ENCODE data around the gene OLA1.

Gene OLA1

DNA sequence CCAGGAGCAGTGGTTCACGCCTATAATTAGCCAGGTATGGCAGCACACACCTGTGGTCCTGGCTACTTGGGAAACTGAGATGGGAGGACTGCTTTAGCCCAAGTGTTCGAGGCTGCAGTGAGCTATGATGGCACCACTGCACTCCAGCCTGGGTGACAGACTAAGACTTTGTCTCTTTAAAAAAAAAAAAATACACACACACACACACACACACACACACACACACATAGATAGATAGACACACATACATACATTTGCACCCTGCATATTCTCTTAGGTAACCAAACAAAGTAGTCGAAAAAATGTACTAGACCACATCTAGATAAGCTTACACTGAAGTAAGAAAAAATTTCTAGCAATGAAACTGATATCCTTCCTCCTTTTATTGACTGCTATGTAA lies 86.8 kb downstream of the OLA1 start:
- H3K4me3 ChIP-seq (ENCODE audit: low read length), result no peak overlapping the region
- no peaks in the 10 kb centered on the region for H3K36me3 ChIP-seq (ENCODE audit: control insufficient read depth, insufficient read depth, low read length)
- no CpG with 5 or more reads among the region's 3 CpGs for WGBS (ENCODE audit: insufficient coverage, insufficient read length)
- H3K9me3 ChIP-seq (ENCODE audit: control insufficient read depth, insufficient read depth, low read length), result no peaks in the 10 kb centered on the region
- H3K27ac ChIP-seq (ENCODE audit: low read length), result no peak overlapping the region
- H3K4me1 ChIP-seq (ENCODE audit: control insufficient read depth, insufficient read depth, low read length), result no peaks in the 10 kb centered on the region
- H3K27me3 ChIP-seq (ENCODE audit: control insufficient read depth, insufficient read depth, low read length), result no peaks in the 10 kb centered on the region
- no peak for DNase-seq (ENCODE audit: low read depth, low spot score)

DNA sequence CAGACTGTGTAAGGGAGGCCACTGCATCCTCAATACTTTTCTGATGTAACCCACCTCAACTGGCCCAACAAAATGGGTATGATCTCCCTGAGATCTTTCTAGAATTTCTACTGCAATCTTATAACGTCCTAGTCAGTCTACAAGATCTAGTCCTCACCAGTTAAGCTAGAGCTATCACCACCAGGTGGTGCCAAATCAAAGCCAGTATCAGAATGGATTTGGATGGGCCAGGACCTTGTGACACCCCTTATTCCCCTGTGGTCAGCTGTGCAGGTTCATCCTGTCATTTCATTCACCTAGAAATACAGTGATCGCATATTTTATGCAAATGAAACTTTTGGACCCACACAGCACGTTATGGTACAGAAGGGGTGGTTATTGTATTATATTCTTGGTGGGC lies 90.3 kb downstream of the OLA1 start:
- no peak for DNase-seq (ENCODE audit: low read depth, low spot score)
- H3K36me3 ChIP-seq (ENCODE audit: control insufficient read depth, insufficient read depth, low read length), result no peaks in the 10 kb centered on the region
- H3K9me3 ChIP-seq (ENCODE audit: control insufficient read depth, insufficient read depth, low read length), result no peaks in the 10 kb centered on the region
- WGBS (ENCODE audit: insufficient coverage, insufficient read length), result no CpG with 5 or more reads among the region's 3 CpGs
- H3K27ac ChIP-seq (ENCODE audit: low read length), result no peak overlapping the region
- H3K27me3 ChIP-seq (ENCODE audit: control insufficient read depth, insufficient read depth, low read length), result no peaks in the 10 kb centered on the region
- H3K4me1 ChIP-seq (ENCODE audit: control insufficient read depth, insufficient read depth, low read length), result no peaks in the 10 kb centered on the region
- no peak overlapping the region for H3K4me3 ChIP-seq (ENCODE audit: low read length)

DNA sequence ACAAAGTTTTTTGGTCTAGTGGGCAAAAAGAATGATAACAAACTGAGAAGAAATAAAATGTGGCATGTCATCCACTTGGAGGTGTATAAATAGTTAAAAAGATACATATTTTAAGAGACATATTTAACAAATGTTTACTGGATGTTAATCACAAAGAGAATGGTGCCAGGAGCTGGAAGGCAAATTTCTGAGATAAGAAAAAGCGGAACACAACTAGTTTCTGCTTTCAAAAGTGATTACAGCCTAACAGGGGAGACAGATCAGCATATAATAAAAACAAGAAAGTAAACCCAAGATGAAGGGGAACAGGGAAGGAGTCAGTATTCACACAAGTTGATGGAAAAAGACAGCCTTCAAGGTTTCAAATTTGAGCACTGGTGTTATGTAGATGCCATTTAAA lies 91.3 kb downstream of the OLA1 start:
- Histone ChIP-seq H3K4me3 (ENCODE audit: low read length) (no peak overlapping the region), H3K36me3 (ENCODE audit: control insufficient read depth, insufficient read depth, low read length) (no peaks in the 10 kb centered on the region), H3K4me1 (ENCODE audit: control insufficient read depth, insufficient read depth, low read length) (no peaks in the 10 kb centered on the region), H3K9me3 (ENCODE audit: control insufficient read depth, insufficient read depth, low read length) (no peaks in the 10 kb centered on the region), H3K27me3 (ENCODE audit: control insufficient read depth, insufficient read depth, low read length) (no peaks in the 10 kb centered on the region), H3K27ac (ENCODE audit: low read length) (no peak overlapping the region)
- DNase-seq (ENCODE audit: low read depth, low spot score), result no peak
- no CpG with 5 or more reads among the region's 1 CpG for WGBS (ENCODE audit: insufficient coverage, insufficient read length)

DNA sequence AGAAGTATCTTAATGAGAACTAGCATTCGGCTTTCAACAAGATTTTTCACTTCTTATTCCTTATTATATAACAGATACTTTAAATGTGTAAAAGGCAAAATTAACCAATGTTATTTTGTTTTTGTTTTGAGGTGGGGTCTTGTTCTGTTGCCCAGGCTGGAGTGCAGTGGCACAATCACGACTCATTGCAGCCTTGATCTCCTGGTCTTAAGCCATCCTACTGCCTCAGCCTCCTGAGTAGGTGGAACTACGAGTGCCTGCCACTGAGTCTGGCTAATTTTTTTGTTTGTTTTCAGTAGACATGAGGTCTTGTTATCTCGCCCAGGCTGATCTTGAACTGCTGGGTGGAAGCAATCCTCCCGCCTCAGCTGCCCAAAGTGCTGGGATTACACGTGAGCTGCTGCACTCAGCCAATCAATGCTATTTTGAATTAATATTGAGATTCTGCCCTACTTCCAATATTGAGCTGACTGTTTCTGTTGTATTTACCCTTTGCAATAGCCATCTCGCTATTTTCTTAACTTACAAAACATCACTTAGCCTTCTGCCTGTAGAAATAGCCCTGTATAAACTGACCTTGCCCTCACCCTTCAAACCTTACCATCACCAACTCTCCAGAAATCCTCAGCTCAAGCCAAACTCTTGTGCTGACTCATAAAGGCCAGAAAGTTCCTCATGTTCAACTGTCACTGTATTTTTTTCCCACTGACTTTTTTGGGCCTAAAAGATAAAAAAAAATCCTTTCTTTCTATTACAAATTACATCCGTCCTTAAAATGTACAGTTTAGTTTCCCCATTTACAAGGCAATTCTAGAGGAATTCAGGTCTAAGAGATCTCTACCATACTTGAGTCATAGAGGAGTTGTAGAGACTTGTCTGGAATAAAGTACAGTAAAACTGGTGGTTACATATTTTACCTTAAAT lies 94.3 kb downstream of the OLA1 start:
- H3K9me3 ChIP-seq (ENCODE audit: control insufficient read depth, insufficient read depth, low read length), result no peaks in the 10 kb centered on the region
- no peak overlapping the region for H3K27ac ChIP-seq (ENCODE audit: low read length)
- no peaks in the 10 kb centered on the region for H3K27me3 ChIP-seq (ENCODE audit: control insufficient read depth, insufficient read depth, low read length)
- no peaks in the 10 kb centered on the region for H3K4me1 ChIP-seq (ENCODE audit: control insufficient read depth, insufficient read depth, low read length)
- WGBS (ENCODE audit: insufficient coverage, insufficient read length), result no CpG with 5 or more reads among the region's 8 CpGs
- no peaks in the 10 kb centered on the region for H3K36me3 ChIP-seq (ENCODE audit: control insufficient read depth, insufficient read depth, low read length)
- DNase-seq (ENCODE audit: low read depth, low spot score), result no peak
- H3K4me3 ChIP-seq (ENCODE audit: low read length), result no peak overlapping the region

DNA sequence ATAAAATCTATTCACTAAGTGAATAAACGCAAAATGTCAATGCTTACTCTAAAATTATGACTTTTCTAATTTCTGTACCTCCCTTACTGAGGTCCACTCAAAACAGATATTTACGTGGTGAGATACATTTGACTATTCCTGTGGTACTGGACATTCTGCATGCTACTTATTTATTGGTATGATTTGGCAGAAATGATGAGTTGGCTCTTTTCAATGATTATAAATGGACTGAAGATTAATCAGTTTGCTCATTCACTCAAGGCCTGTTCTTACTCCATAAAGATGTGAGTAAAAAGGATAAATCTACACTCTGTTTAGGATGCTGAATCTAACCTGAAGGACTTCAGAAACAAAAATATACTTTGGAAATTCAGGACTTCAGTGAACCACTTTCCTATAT lies 98.8 kb downstream of the OLA1 start:
- no peak for DNase-seq (ENCODE audit: low read depth, low spot score)
- Histone ChIP-seq H3K4me3 (ENCODE audit: low read length) (no peak overlapping the region), H3K9me3 (ENCODE audit: control insufficient read depth, insufficient read depth, low read length) (no peaks in the 10 kb centered on the region), H3K27me3 (ENCODE audit: control insufficient read depth, insufficient read depth, low read length) (no peaks in the 10 kb centered on the region), H3K36me3 (ENCODE audit: control insufficient read depth, insufficient read depth, low read length) (no peaks in the 10 kb centered on the region), H3K4me1 (ENCODE audit: control insufficient read depth, insufficient read depth, low read length) (no peaks in the 10 kb centered on the region), H3K27ac (ENCODE audit: low read length) (no peak overlapping the region)
- no CpG with 5 or more reads among the region's 2 CpGs for WGBS (ENCODE audit: insufficient coverage, insufficient read length)

DNA sequence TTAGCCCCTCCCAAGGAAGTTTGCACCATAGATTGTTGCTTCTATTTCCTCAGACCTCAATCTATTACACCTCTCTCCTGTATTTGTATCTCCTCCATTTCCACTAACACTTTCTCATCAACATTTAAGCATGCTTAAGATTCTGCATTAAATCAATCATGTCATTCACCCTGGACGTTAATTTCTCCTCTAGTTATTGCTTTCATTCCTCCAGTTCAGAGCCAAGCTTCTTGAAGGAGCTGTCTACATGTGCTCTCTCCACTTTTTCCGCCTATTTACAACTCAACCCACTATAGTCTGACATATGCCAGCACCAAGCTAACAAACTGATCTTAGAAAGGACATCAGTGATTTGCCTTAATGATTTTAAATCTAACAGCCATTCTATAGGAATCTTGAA lies 99.5 kb downstream of the OLA1 start:
- WGBS (ENCODE audit: insufficient coverage, insufficient read length), result no CpG with 5 or more reads among the region's 2 CpGs
- no peak overlapping the region for H3K27ac ChIP-seq (ENCODE audit: low read length)
- no peak for DNase-seq (ENCODE audit: low read depth, low spot score)
- H3K27me3 ChIP-seq (ENCODE audit: control insufficient read depth, insufficient read depth, low read length), result no peaks in the 10 kb centered on the region
- H3K9me3 ChIP-seq (ENCODE audit: control insufficient read depth, insufficient read depth, low read length), result no peaks in the 10 kb centered on the region
- no peaks in the 10 kb centered on the region for H3K4me1 ChIP-seq (ENCODE audit: control insufficient read depth, insufficient read depth, low read length)
- no peaks in the 10 kb centered on the region for H3K36me3 ChIP-seq (ENCODE audit: control insufficient read depth, insufficient read depth, low read length)
- no peak overlapping the region for H3K4me3 ChIP-seq (ENCODE audit: low read length)

DNA sequence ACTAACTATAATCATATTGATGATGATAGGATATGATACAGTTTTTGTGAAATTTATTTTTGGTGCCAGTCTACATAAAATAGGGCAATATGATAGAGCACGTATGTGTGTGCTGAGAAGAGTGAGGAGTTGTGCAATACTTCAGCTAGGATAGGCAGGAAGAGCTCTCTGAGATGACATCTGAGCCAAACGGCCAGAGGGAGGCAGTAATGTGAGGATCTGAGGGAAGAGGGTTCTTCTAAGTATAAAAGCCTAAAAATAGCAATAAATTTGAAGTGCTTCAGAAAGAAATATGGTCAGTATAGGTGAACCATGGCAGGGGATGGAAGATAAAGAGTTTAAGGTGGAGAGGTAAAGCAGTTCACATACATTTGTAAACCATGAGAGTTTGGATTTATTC lies 102.5 kb downstream of the OLA1 start:
- H3K9me3 ChIP-seq (ENCODE audit: control insufficient read depth, insufficient read depth, low read length), result no peaks in the 10 kb centered on the region
- WGBS (ENCODE audit: insufficient coverage, insufficient read length), result no CpG with 5 or more reads among the region's 2 CpGs
- H3K4me1 ChIP-seq (ENCODE audit: control insufficient read depth, insufficient read depth, low read length), result no peaks in the 10 kb centered on the region
- H3K36me3 ChIP-seq (ENCODE audit: control insufficient read depth, insufficient read depth, low read length), result no peaks in the 10 kb centered on the region
- no peak for DNase-seq (ENCODE audit: low read depth, low spot score)
- H3K27ac ChIP-seq (ENCODE audit: low read length), result no peak overlapping the region
- H3K27me3 ChIP-seq (ENCODE audit: control insufficient read depth, insufficient read depth, low read length), result no peaks in the 10 kb centered on the region
- no peak overlapping the region for H3K4me3 ChIP-seq (ENCODE audit: low read length)

DNA sequence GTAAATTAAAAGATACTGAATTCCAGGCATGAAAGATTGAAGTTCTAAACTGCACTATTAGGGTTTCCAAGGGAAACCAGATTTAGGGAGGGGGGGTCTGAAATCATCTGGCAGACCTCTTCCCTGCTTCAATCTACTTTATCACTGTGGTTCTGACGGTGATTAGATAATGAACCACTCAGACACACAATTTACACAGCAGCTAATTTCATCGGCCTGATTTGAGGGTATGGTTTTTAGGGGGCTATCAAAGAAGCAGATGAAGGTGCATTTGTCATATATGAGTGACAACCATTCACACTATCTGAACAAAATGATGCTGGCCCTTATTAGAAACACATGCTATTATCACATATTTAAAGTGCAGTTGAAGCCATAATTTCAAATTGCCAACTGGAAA lies 106.0 kb downstream of the OLA1 start:
- WGBS (ENCODE audit: insufficient coverage, insufficient read length), result no CpG with 5 or more reads among the region's 2 CpGs
- H3K4me1 ChIP-seq (ENCODE audit: control insufficient read depth, insufficient read depth, low read length), result no peaks in the 10 kb centered on the region
- H3K4me3 ChIP-seq (ENCODE audit: low read length), result no peak overlapping the region
- no peak for DNase-seq (ENCODE audit: low read depth, low spot score)
- H3K27ac ChIP-seq (ENCODE audit: low read length), result no peak overlapping the region
- H3K27me3 ChIP-seq (ENCODE audit: control insufficient read depth, insufficient read depth, low read length), result no peaks in the 10 kb centered on the region
- H3K9me3 ChIP-seq (ENCODE audit: control insufficient read depth, insufficient read depth, low read length), result no peaks in the 10 kb centered on the region; the same call in 1 of the 2 replicates
- H3K36me3 ChIP-seq (ENCODE audit: control insufficient read depth, insufficient read depth, low read length), result no peaks in the 10 kb centered on the region

DNA sequence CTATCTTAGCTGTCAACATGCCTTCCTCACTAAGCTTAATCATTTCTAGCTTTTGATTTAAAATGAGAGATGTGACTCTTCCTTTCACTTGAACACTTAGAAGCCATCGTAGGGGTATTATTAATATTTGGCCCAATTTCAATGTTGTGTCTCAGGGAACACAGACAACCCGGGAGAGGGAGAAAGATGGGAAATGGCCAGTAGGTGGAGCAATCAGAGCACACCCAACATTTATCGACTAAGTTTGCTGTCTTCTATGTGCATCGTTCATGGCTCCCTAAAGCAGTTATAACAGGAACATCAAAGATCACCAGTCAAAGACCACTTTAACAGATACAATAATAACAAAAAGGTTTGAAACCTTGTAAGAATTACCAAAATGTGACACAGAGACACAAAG lies 110.2 kb downstream of the OLA1 start:
- no peaks in the 10 kb centered on the region for H3K36me3 ChIP-seq (ENCODE audit: control insufficient read depth, insufficient read depth, low read length)
- H3K9me3 ChIP-seq (ENCODE audit: control insufficient read depth, insufficient read depth, low read length), result no peaks in the 10 kb centered on the region; the same call in 1 of the 2 replicates
- DNase-seq (ENCODE audit: low read depth, low spot score), result no peak
- WGBS (ENCODE audit: insufficient coverage, insufficient read length), result no CpG with 5 or more reads among the region's 4 CpGs
- no peaks in the 10 kb centered on the region for H3K27me3 ChIP-seq (ENCODE audit: control insufficient read depth, insufficient read depth, low read length)
- no peaks in the 10 kb centered on the region for H3K4me1 ChIP-seq (ENCODE audit: control insufficient read depth, insufficient read depth, low read length)
- H3K27ac ChIP-seq (ENCODE audit: low read length), result no peak overlapping the region
- no peak overlapping the region for H3K4me3 ChIP-seq (ENCODE audit: low read length)

DNA sequence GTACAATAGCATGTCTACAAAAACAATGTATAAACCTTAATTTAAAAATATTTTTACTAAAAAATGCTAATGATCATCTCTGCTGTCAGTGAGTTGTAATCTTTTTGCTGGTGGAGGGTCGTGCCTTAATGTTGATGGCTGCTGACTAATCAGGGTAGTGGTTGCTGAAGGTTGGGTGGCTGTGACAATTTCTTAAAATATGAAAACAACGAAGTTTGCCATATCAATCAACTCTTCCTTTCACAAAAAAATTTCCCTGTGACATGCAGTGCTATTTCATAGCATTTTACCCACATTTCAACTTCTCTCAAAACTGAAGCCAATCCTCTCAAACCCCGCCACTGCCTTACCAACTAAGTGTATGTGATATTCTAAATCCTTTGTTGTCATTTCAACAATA lies 112.4 kb downstream of the OLA1 start:
- no CpG with 5 or more reads among the region's 3 CpGs for WGBS (ENCODE audit: insufficient coverage, insufficient read length)
- Histone ChIP-seq H3K36me3 (ENCODE audit: control insufficient read depth, insufficient read depth, low read length) (no peaks in the 10 kb centered on the region), H3K9me3 (ENCODE audit: control insufficient read depth, insufficient read depth, low read length) (no peaks in the 10 kb centered on the region; the same call in 1 of the 2 replicates), H3K27me3 (ENCODE audit: control insufficient read depth, insufficient read depth, low read length) (no peaks in the 10 kb centered on the region), H3K4me3 (ENCODE audit: low read length) (no peak overlapping the region), H3K27ac (ENCODE audit: low read length) (no peak overlapping the region), H3K4me1 (ENCODE audit: control insufficient read depth, insufficient read depth, low read length) (no peaks in the 10 kb centered on the region)
- DNase-seq (ENCODE audit: low read depth, low spot score), result no peak

DNA sequence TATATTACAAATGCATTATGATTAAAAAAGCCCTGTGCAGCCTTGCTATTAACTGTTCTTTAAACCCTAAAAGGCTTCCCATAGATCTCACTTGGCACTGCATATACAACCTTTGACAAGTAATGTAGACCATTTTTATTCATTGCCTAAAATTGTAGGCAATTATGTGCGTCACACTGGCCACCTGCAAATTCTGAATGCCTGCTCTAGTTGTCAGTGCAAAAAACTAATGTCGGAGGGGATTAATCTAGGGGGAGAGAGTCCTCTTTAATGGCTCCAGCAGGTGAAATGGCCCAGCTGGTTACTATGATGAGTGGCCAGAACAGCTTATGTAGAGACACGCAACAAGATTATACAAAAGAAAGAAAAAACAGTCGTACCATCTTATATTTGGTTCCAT lies 123.2 kb downstream of the OLA1 start:
- H3K4me3 ChIP-seq (ENCODE audit: low read length), result no peak overlapping the region
- no CpG with 5 or more reads among the region's 4 CpGs for WGBS (ENCODE audit: insufficient coverage, insufficient read length)
- no peaks in the 10 kb centered on the region for H3K9me3 ChIP-seq (ENCODE audit: control insufficient read depth, insufficient read depth, low read length)
- no peak overlapping the region for H3K27ac ChIP-seq (ENCODE audit: low read length)
- H3K4me1 ChIP-seq (ENCODE audit: control insufficient read depth, insufficient read depth, low read length), result 0 out of 2 replicates have a peak, but pooled peaks cover 1% of the 10 kb centered on the region
- no peak for DNase-seq (ENCODE audit: low read depth, low spot score)
- no peaks in the 10 kb centered on the region for H3K27me3 ChIP-seq (ENCODE audit: control insufficient read depth, insufficient read depth, low read length)
- no peaks in the 10 kb centered on the region for H3K36me3 ChIP-seq (ENCODE audit: control insufficient read depth, insufficient read depth, low read length)
